Uterus (tissue), 2 donors: ENCODE data around the gene RNF26.

Source experiments
- POLR2A ChIP-seq, 2 donors: fragments of 450-650 bp; IDR thresholded peaks; one replicate each; pipeline ENCODE4 v1.6.1; 2016; ENCODE audit warnings: antibody characterized with exemption in 2 of 2, mild to moderate bottlenecking in 1 of 2, moderate library complexity in 1 of 2
- TF ChIP-seq, protein P1 (sequence below), 4 experiments: fragments of 200-600 bp in 2 of 4; fragments of 450-650 bp in 2 of 4; sonication (generic) in 2 of 4; IDR thresholded peaks; one replicate each; pipeline ENCODE4 v1.5.1; 2016 to 2019; ENCODE audit warnings: antibody characterized with exemption in 4 of 4, mild to moderate bottlenecking in 2 of 4, moderate library complexity in 1 of 4

DNA sequence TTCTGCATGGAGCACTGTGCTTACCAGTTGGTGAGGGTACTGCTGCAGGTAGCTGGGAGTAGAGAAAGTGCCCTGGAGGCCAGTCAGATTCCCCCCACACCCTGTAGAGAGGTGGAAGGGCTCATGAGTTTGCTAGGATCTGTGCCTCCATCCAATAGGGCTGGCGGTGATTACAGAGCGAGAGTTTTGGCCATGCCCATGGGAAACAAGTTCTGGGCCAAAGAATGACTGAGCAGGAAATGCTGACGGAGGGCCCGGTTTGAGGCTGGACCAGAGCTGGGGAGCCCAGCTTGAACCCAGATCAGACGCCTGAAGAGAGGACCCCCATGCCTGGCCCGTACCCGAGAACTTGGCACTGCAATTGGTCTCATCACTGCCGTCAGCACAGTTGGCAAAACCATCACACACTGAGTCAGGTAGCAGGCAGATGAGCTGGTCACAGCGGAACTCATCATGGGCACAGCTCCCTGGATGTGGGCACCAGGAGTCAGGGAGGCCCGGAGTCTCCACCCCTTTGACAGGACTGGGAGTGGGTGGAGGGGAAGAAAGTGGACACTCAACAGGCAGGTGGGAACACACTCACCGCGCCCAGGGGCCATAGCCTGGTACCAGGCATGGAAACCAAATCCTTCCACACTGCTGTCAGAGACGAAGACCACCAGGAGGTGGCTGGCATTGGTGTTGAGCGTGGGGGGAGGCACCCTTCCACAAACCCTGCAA lies 10.1 kb downstream of the RNF26 start:
- no peak for TF ChIP-seq POLR2A (IDR thresholded peaks at IDR 0.05)
- TF ChIP-seq, protein P1, sequence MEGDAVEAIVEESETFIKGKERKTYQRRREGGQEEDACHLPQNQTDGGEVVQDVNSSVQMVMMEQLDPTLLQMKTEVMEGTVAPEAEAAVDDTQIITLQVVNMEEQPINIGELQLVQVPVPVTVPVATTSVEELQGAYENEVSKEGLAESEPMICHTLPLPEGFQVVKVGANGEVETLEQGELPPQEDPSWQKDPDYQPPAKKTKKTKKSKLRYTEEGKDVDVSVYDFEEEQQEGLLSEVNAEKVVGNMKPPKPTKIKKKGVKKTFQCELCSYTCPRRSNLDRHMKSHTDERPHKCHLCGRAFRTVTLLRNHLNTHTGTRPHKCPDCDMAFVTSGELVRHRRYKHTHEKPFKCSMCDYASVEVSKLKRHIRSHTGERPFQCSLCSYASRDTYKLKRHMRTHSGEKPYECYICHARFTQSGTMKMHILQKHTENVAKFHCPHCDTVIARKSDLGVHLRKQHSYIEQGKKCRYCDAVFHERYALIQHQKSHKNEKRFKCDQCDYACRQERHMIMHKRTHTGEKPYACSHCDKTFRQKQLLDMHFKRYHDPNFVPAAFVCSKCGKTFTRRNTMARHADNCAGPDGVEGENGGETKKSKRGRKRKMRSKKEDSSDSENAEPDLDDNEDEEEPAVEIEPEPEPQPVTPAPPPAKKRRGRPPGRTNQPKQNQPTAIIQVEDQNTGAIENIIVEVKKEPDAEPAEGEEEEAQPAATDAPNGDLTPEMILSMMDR (IDR thresholded peaks at IDR 0.05) = no peak
